ACC112 (cell line): ENCODE data around the gene AMN.

Source experiments
- H2AFZ ChIP-seq: fragments of 200-600 bp; sonication (generic); one replicate; pipeline ENCODE4 v1.6.0; 2017; ENCODE audit warnings: antibody characterized with exemption, low read length; ENCODE audit not compliant: unreplicated experiment
- H3K27ac ChIP-seq: fragments of 200-600 bp; sonication (generic); 2 replicates; pipeline ENCODE4 v1.5.1; 2014; ENCODE audit warnings: low read depth, mild to moderate bottlenecking, antibody characterized with exemption, low read length, moderate library complexity
- H3K27me3 ChIP-seq: fragments of 200-600 bp; sonication (generic); 2 replicates; pipeline ENCODE4 v1.6.1; 2014; ENCODE audit warnings: mild to moderate bottlenecking, antibody characterized with exemption, low read length, moderate library complexity, mixed read lengths; ENCODE audit not compliant: insufficient read depth
- H3K36me3 ChIP-seq: fragments of 200-600 bp; sonication (generic); 2 replicates; pipeline ENCODE4 v1.6.1; 2016; ENCODE audit warnings: mild to moderate bottlenecking, antibody characterized with exemption, low read length, moderate library complexity, mixed read lengths; ENCODE audit not compliant: insufficient read depth
- H3K4me1 ChIP-seq: fragments of 200-600 bp; sonication (generic); one replicate; pipeline ENCODE4 v1.6.1; 2016; ENCODE audit warnings: low read length, mixed read lengths; ENCODE audit not compliant: insufficient read depth, unreplicated experiment, control insufficient read depth
- H3K4me3 ChIP-seq: fragments of 200-600 bp; sonication (generic); 2 replicates; pipeline ENCODE4 v1.5.1; 2014; ENCODE audit warnings: mild to moderate bottlenecking, low read depth, low read length
- H3K79me2 ChIP-seq: fragments of 200-600 bp; sonication (generic); one replicate; pipeline ENCODE4 v1.6.0; 2016; ENCODE audit warnings: low read length; ENCODE audit not compliant: control insufficient read depth, unreplicated experiment, insufficient read depth

AMN gene

GRCh38 chr14:102898776-102899515 lies 23.5 kb upstream of the AMN start:
- Histone ChIP-seq H3K79me2 (no peaks in the 10 kb centered on the region), H3K4me3 (no peak overlapping the region), H3K27ac (no peak overlapping the region), H3K4me1 (peaks cover 4% of the 10 kb centered on the region), H2AFZ (no peak overlapping the region), H3K27me3 (no peaks in the 10 kb centered on the region), H3K36me3 (no peaks in the 10 kb centered on the region)

DNA sequence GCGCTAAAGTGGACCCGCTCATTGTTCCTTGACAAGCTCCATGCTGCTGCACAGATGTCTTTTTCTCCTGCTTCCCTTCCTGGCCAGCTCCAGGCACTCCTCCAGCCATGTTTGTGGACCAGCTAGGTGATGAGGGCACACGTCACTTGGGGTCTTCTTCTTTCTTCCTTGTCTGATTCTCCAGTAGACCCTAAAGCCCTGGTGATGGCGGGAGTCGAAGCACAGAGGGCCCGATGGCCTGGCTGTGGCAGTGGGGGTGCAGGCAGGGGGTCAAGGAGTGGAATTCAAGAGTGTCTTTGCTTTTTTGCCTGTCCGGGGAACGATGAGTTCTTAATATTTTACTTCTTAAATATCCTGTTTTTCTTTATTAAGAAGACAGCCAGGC lies 23.0 kb upstream of the AMN start:
- Histone ChIP-seq H2AFZ (no peak overlapping the region), H3K36me3 (no peaks in the 10 kb centered on the region), H3K4me3 (no peak overlapping the region), H3K27me3 (no peaks in the 10 kb centered on the region), H3K4me1 (no peaks in the 10 kb centered on the region), H3K79me2 (no peaks in the 10 kb centered on the region), H3K27ac (no peak overlapping the region)

GRCh38 chr14:102900631-102901571 lies 21.6 kb upstream of the AMN start:
- no peaks in the 10 kb centered on the region for H3K27me3 ChIP-seq
- no peaks in the 10 kb centered on the region for H3K4me1 ChIP-seq
- no peak overlapping the region for H2AFZ ChIP-seq
- H3K79me2 ChIP-seq = no peaks in the 10 kb centered on the region
- H3K36me3 ChIP-seq = peaks cover 4% of the 10 kb centered on the region; the same call in 1 of the 2 replicates
- H3K4me3 ChIP-seq = no peak overlapping the region
- no peak overlapping the region for H3K27ac ChIP-seq

DNA sequence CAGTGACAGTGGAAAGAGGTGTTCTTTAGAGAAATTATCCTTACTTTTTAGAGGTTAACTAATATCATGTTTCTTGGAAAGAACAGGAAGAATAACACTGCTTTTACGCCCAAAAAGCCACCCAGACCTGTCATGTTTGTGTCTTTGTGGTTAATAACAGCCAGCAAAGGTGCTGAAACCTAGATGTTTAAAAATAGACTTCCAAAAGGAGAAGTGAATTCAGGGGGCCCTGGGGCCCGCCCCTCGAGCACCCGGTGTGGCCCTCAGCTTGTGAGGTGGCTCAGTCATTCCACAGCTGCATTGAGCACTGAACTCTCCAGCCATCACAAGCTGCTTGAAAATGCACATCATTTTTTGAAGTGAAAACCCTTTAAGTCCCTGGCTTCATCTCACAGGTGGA lies 20.8 kb upstream of the AMN start:
- Histone ChIP-seq H3K27ac (no peak overlapping the region), H3K27me3 (no peaks in the 10 kb centered on the region), H3K79me2 (no peaks in the 10 kb centered on the region), H3K4me1 (no peaks in the 10 kb centered on the region), H3K36me3 (peaks cover 10% of the 10 kb centered on the region; the same call in 1 of the 2 replicates), H2AFZ (no peak overlapping the region), H3K4me3 (no peak overlapping the region)

- Histone ChIP-seq H3K27me3 (no peaks in the 10 kb centered on the region), H3K36me3 (peaks cover 11% of the 10 kb centered on the region; the same call in 1 of the 2 replicates), H3K4me1 (no peaks in the 10 kb centered on the region), H3K79me2 (no peaks in the 10 kb centered on the region), H2AFZ (no peak overlapping the region), H3K4me3 (no peak overlapping the region), H3K27ac (no peak overlapping the region)
Observed at GRCh38 chr14:102902086-102902485, 20.4 kb upstream of the AMN start.

DNA sequence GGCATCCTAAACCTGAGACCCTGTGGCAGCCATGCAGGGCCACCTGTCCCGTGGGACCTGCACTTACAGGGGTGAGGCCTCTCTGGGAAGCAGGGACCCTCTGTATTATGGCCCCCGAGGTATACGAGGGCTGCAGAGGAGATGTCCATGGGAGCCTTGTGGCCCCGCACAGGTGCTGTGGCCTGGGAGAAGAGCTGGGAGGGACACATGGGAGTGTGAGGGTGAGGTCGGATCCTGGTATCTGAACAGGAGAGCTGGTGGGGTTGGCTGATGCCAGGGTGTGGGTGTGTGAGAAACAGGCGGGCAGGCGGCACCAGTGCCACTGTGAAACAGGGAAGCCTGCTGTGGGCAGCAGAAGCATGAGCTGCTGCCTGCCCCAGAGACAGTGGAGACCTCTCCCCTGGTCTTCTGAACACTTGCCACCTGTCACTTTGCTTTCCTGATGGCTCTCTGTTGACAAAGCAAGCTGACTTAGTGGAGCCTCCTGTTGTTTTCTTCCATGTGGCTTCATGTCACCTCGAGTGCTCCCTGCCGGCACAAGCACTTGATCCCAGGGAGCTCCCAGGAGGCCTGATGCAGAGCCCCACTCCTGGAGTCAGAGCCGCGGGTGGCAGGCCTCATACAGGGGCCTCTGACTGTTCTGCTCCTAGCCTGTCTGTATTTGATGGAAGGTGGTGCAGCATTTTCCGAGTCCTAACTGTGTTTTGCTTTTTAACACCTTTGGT lies 19.8 kb upstream of the AMN start:
- Histone ChIP-seq H3K4me1 (no peaks in the 10 kb centered on the region), H3K27ac (no peak overlapping the region), H3K27me3 (no peaks in the 10 kb centered on the region), H3K4me3 (no peak overlapping the region), H2AFZ (no peak overlapping the region), H3K79me2 (no peaks in the 10 kb centered on the region), H3K36me3 (peaks cover 11% of the 10 kb centered on the region; the same call in 1 of the 2 replicates)

DNA sequence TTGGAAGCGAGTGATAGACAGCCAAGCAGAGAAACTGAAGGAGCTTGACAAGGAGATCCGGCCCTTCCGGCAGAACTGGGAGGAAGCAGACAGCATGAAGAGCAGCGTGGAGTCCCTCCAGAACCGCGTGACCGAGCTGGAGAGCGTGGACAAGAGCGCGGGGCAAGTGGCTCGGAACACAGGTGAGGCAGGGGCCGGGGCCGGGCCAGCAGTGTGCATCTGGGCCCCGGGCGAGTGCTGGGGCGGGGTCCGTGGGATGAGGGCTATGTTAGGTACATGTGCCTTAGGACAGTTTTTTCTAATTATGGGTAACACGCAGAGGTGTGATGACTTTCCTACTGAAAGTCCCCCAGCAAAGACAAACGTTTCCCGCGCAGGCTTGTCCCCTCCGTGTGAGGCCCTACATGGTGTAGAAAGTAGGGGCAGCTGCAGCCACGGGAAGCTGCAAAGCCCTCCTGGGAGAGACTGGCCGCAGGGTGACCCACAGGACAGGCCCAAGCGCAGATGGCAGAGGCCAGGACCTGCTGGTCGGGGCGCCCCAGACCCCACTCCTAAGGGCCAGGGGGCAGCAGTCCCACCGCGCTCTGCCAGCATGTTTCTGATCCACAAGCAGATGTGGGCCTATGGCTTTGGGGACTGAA lies 19.1 kb upstream of the AMN start:
- Histone ChIP-seq H3K36me3 (peaks cover 11% of the 10 kb centered on the region; the same call in 1 of the 2 replicates), H3K27me3 (no peaks in the 10 kb centered on the region), H3K79me2 (no peaks in the 10 kb centered on the region), H3K27ac (no peak overlapping the region), H3K4me3 (no peak overlapping the region), H3K4me1 (no peaks in the 10 kb centered on the region), H2AFZ (no peak overlapping the region)

GRCh38 chr14:102903889-102904512 lies 18.5 kb upstream of the AMN start:
- Histone ChIP-seq H3K36me3 (peaks cover 11% of the 10 kb centered on the region; the same call in 1 of the 2 replicates), H3K27ac (no peak overlapping the region), H3K4me1 (no peaks in the 10 kb centered on the region), H3K27me3 (no peaks in the 10 kb centered on the region), H3K4me3 (no peak overlapping the region), H2AFZ (no peak overlapping the region), H3K79me2 (no peaks in the 10 kb centered on the region)

- H3K36me3 ChIP-seq = peaks cover 11% of the 10 kb centered on the region; the same call in 1 of the 2 replicates
- no peaks in the 10 kb centered on the region for H3K27me3 ChIP-seq
Observed at GRCh38 chr14:102905116-102906108, 17.1 kb upstream of the AMN start.

More at GRCh38 chr14:102905116-102906108, 17.1 kb upstream of the AMN start:
- Histone ChIP-seq H3K4me1 (no peaks in the 10 kb centered on the region), H3K4me3 (no peak overlapping the region), H3K27ac (no peak overlapping the region), H2AFZ (no peak overlapping the region), H3K79me2 (no peaks in the 10 kb centered on the region)
